AG04449 (cell line): ENCODE data around the gene CFAP100.

Experiments used
- CTCF ChIA-PET: fragments of 350-600 bp; formaldehyde crosslinking; extraction: SDS; loops from one replicate; lab custom pipeline; 2021; ENCODE audit warnings: antibody characterized with exemption; lab: Yijun Ruan, JAX
- POLR2A ChIA-PET: fragments of 400-600, 350-600 bp; formaldehyde crosslinking; extraction: SDS; loops from one replicate; lab custom pipeline; 2020; ENCODE audit warnings: antibody characterized with exemption, inconsistent platforms; lab: Yijun Ruan, JAX
- DNase-seq: peaks from one replicate; pipeline ENCODE4 v3.0.0-alpha.2; 2010; ENCODE audit warnings: low read depth, low spot score
- H3K4me3 ChIP-seq: 2 replicates; pipeline ENCODE4 v1.5.1; 2011; ENCODE audit warnings: low read depth, mild to moderate bottlenecking, control low read depth, low read length
- CTCF ChIP-seq: IDR thresholded peaks from one replicate; pipeline ENCODE4 v1.5.1; 2011; ENCODE audit warnings: mild to moderate bottlenecking, moderate library complexity, low read length, control low read depth, inconsistent platforms; ENCODE audit not compliant: insufficient read depth; ENCODE audit errors: missing control alignments

Gene CFAP100

GRCh38 chr3:126351771-126352475 is 42.8 kb upstream of the CFAP100 start:
- no peak for DNase-seq
- TF ChIP-seq CTCF: no peak
- CTCF ChIA-PET: no interaction called here

GRCh38 chr3:126352476-126353454 is 41.9 kb upstream of the CFAP100 start:
- ChIA-PET CTCF (no interaction called here), POLR2A (no interaction called here)
- no peak for DNase-seq
- TF ChIP-seq CTCF: no peak
- H3K4me3 ChIP-seq: no peak overlapping the region

More at GRCh38 chr3:126351771-126352475, 42.8 kb upstream of the CFAP100 start:
- H3K4me3 ChIP-seq: no peak overlapping the region
- POLR2A ChIA-PET: no interaction called here

DNA sequence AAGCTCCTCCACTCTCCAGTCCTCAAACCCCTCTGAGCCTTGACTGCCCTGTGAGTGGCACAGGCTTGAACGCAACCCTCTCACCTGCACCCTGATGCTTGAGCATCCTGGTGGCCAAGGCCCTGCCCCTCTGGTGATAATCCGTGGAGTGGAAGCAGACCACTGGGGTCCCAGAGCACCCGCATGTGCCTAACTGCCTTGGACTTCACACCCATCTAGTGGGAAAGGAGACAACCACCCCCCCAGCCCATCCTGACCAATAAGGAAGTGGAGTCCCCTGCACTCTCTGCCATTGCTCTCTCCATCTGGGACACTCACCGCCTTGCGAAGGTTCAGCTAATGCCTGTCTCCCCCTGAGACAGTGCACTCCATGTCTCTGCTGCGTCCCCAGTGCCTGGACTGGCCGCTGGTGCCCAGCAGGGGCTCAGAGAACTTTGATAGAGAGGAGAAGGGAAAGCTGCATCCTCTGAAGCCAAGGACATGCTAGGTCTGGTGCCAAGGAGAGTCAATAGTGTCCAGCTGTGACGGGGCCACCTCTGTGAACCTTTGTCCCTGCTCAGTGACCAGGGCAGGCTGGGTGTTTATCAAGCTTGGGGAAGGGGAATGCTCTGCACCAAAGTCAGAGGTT is 40.9 kb upstream of the CFAP100 start:
- TF ChIP-seq CTCF: no peak
- no peak for DNase-seq
- no peak overlapping the region for H3K4me3 ChIP-seq
- POLR2A ChIA-PET: no interaction called here
- CTCF ChIA-PET: no interaction called here

DNA sequence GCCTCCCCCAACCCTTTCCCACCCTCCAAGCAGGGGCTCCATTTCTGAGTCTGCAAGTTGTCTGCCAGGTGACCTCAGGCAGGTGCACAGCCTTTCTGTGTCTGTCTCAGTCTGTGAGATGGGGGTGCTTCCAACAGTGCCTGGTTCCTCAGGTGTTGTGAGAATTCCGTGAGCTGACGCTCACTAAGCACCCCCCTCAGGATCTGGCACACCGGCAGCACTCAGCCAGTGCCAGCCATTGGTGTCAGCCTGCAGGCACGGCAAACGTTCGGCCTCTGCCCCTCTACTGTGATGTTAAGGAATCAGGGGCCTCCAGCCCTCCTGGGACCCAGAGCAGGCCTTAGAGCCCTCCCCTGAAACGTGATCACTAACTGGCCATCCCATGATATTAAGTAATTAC is 39.9 kb upstream of the CFAP100 start:
- ChIA-PET CTCF (no interaction called here), POLR2A (no interaction called here)
- TF ChIP-seq CTCF: no peak
- no peak overlapping the region for H3K4me3 ChIP-seq
- DNase-seq: no peak

DNA sequence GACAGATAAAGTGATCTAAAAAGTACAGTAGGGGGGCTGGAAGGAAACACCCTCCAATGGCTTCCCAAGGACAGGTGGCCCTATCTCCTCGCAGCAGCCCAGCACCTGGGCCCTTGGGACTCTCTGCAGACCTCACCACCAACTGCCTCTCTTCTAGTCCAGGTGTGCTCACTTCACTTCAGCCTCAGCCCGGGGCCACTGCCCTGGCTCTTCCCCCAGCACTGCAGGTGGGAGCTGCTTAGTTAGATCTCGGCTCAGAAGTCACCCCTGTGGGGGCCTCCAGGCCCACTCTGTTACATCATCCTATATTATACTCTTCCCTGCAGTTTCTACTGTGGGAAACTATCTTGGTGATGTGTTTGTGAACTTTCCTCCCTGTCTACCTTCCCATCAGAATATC is 39.5 kb upstream of the CFAP100 start:
- no peak for TF ChIP-seq CTCF

More for the DNA sequence above, 39.5 kb upstream of the CFAP100 start:
- no peak for DNase-seq
- ChIA-PET POLR2A (no interaction called here), CTCF (no interaction called here)
- H3K4me3 ChIP-seq: no peak overlapping the region
